ENCODE results near the gene CAVIN2. TPM values are rescaled to one million over a fixed set of nuclear protein-coding genes. Genes with fewer than 3 reads are reported as not detected.
A peak's percentile ranks its signal among the peaks of the same experiment; 100 is the strongest.

The CAVIN2 gene
- total and polyA plus RNA-seq, 2 donors (not counting 3 experiments of a cell fraction or from before 2014, with no cell fraction given), result 202 to 260 TPM

DNA sequence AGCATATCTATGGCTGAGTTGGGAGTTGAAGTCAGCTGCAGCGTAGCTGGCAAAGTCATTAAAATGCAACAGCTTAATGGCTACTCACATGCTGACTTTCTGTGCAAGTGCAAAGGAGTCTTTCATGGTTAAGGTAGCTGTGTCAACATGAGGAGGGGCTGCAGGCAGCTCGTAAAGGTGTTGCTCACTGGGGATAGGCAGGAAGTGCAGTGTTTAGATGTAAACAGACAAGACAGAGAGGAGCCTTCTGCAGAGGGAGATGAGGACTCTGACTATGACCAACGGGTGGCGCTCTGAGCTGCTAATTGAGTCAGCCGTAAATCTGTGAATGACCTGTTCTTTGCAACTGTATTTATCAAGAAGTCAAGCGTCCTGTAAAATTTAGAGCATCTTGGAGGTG, 22.3 kb upstream of the CAVIN2 start:
- no peaks in the 10 kb centered on the region for H3K79me2 ChIP-seq (ENCODE audit: control insufficient read depth, insufficient read depth, low read length)
- dilution Hi-C loops (cut with MboI; ENCODE audit: extremely low pct_ligation_motif_present, low sequenced_read_pairs) (no loop called here), intact Hi-C loops (cut with micrococcal nuclease) (loop anchor here (1.0 to 5.0 kb wide), 3 partner anchors 57 to 293 kb away; no protein-coding TSS in a partner anchor)
- FAIRE-seq (no peak), DNase-seq (ENCODE audit: low read depth, low spot score) (peak; percentile 65)
- no TSS peak for BruUV-seq (replicated peaks)
- peaks cover 39% of the 10 kb centered on the region for H3K4me1 ChIP-seq (ENCODE audit: control insufficient read depth, extremely low read depth, insufficient read depth, low read length)
- H4K20me1 ChIP-seq (replicated peaks; ENCODE audit: control insufficient read depth, extremely low read depth, insufficient read depth, low read length), result no peaks in the 10 kb centered on the region
- no peak overlapping the region for H3K9ac ChIP-seq (replicated peaks; ENCODE audit: extremely low read depth, insufficient read depth, low read length)
- no peak overlapping the region for H3K4me3 ChIP-seq (replicated peaks in 1 of 3; ENCODE audit: insufficient read depth in 1 of 3, low read depth in 1 of 3, low read length in 3 of 3)
- no peaks in the 10 kb centered on the region for H3K9me1 ChIP-seq (replicated peaks; ENCODE audit: control insufficient read depth, extremely low read depth, insufficient read depth, low read length)
- no peak overlapping the region for H3K4me2 ChIP-seq (ENCODE audit: insufficient read depth, low read length)
- no peaks in the 10 kb centered on the region for H3K36me3 ChIP-seq (ENCODE audit: control insufficient read depth in 2 of 2, extremely low read depth in 1 of 2, insufficient read depth in 2 of 2, low read length in 2 of 2)
- ChIA-PET CTCF (interaction anchor here (0.6 to 8.9 kb wide), 34 partner anchors 9 to 419 kb away, joined by 3 to 219 read pairs (median 5); partner anchors contain the start of gene CAVIN2), POLR2A (interaction anchor here (1.2 kb wide), 1 partner anchor 293 kb away, joined by 4 read pairs; no protein-coding TSS in a partner anchor)
- TF ChIP-seq POLR2A (IDR thresholded peaks at IDR 0.05; ENCODE audit: low read depth, low read length), result no peak
- TF ChIP-seq, protein P1, sequence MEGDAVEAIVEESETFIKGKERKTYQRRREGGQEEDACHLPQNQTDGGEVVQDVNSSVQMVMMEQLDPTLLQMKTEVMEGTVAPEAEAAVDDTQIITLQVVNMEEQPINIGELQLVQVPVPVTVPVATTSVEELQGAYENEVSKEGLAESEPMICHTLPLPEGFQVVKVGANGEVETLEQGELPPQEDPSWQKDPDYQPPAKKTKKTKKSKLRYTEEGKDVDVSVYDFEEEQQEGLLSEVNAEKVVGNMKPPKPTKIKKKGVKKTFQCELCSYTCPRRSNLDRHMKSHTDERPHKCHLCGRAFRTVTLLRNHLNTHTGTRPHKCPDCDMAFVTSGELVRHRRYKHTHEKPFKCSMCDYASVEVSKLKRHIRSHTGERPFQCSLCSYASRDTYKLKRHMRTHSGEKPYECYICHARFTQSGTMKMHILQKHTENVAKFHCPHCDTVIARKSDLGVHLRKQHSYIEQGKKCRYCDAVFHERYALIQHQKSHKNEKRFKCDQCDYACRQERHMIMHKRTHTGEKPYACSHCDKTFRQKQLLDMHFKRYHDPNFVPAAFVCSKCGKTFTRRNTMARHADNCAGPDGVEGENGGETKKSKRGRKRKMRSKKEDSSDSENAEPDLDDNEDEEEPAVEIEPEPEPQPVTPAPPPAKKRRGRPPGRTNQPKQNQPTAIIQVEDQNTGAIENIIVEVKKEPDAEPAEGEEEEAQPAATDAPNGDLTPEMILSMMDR (IDR thresholded peaks at IDR 0.05; ENCODE audit: extremely low read depth in 1 of 2, insufficient read depth in 1 of 2, low read depth in 1 of 2, low read length in 2 of 2), result peak; percentile 25 to 37
- no peak overlapping the region for H2AFZ ChIP-seq (ENCODE audit: low read depth, low read length)
- no peaks in the 10 kb centered on the region for H3K27me3 ChIP-seq (ENCODE audit: control insufficient read depth in 2 of 2, insufficient read depth in 2 of 2, low read length in 2 of 2)
- H3K27ac ChIP-seq (ENCODE audit: insufficient read depth, low read depth, low read length), result no peak overlapping the region
- no peaks in the 10 kb centered on the region for H3K9me3 ChIP-seq (replicated peaks; ENCODE audit: control insufficient read depth, insufficient read depth, low read length)

DNA sequence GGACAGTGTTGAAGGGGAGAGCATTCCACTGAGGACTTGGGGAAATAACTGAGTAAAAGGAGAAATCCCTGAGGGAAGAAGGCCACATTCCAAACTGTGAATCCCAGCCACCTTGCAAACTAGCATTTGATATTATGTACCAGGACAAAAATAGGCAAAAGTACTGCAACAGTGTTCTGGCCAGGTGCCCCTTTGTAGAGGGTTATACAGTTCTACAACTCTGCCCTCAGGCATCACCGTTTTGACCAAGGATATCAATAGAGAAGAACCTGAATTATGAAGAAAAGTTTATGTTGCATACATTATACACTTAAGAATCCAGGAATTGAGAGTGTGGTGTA, 20.6 kb upstream of the CAVIN2 start:
- DNase-seq (ENCODE audit: low read depth, low spot score), result no peak
- BruUV-seq (replicated peaks), result TSS peak; percentile 54
- Histone ChIP-seq H3K4me3 (replicated peaks in 1 of 3; ENCODE audit: insufficient read depth in 1 of 3, low read depth in 1 of 3, low read length in 3 of 3) (no peak overlapping the region), H3K27me3 (ENCODE audit: control insufficient read depth in 2 of 2, insufficient read depth in 2 of 2, low read length in 2 of 2) (no peaks in the 10 kb centered on the region), H3K4me1 (ENCODE audit: control insufficient read depth, extremely low read depth, insufficient read depth, low read length) (peaks cover 43% of the 10 kb centered on the region), H3K9me3 (replicated peaks; ENCODE audit: control insufficient read depth, insufficient read depth, low read length) (no peaks in the 10 kb centered on the region), H3K79me2 (ENCODE audit: control insufficient read depth, insufficient read depth, low read length) (no peaks in the 10 kb centered on the region), H3K27ac (ENCODE audit: insufficient read depth, low read depth, low read length) (peak overlapping the region; percentile 88), H2AFZ (ENCODE audit: low read depth, low read length) (no peak overlapping the region), H3K36me3 (ENCODE audit: control insufficient read depth in 2 of 2, extremely low read depth in 1 of 2, insufficient read depth in 2 of 2, low read length in 2 of 2) (no peaks in the 10 kb centered on the region), H3K4me2 (ENCODE audit: insufficient read depth, low read length) (peak overlapping the region; percentile 29), H4K20me1 (replicated peaks; ENCODE audit: control insufficient read depth, extremely low read depth, insufficient read depth, low read length) (no peaks in the 10 kb centered on the region), H3K9ac (replicated peaks; ENCODE audit: extremely low read depth, insufficient read depth, low read length) (peak overlapping the region; percentile 41), H3K9me1 (replicated peaks; ENCODE audit: control insufficient read depth, extremely low read depth, insufficient read depth, low read length) (no peaks in the 10 kb centered on the region)
- TF ChIP-seq, protein P1 (IDR thresholded peaks at IDR 0.05; ENCODE audit: extremely low read depth in 1 of 2, insufficient read depth in 1 of 2, low read depth in 1 of 2, low read length in 2 of 2), result no peak
- TF ChIP-seq JUN (IDR thresholded peaks at IDR 0.05; ENCODE audit: borderline replicate concordance, insufficient read depth, insufficient read length, low read depth) (no peak), POLR2A (IDR thresholded peaks at IDR 0.05; ENCODE audit: low read depth, low read length) (no peak), EZH2 (IDR thresholded peaks at IDR 0.05; ENCODE audit: borderline replicate concordance, low read depth, low read length, severe bottlenecking) (no peak), MYC (IDR thresholded peaks at IDR 0.05; ENCODE audit: low read depth, low read length) (no peak), GATA2 (IDR thresholded peaks at IDR 0.05; ENCODE audit: insufficient read depth, insufficient read length, low read depth, low read length) (no peak), FOS (IDR thresholded peaks at IDR 0.05; ENCODE audit: borderline replicate concordance, insufficient read depth, low read length) (no peak), POLR2AphosphoS5 (IDR thresholded peaks at IDR 0.05; ENCODE audit: insufficient read depth, low read depth, low read length) (no peak)
- TF ChIP-seq, protein P2, sequence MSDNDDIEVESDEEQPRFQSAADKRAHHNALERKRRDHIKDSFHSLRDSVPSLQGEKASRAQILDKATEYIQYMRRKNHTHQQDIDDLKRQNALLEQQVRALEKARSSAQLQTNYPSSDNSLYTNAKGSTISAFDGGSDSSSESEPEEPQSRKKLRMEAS (IDR thresholded peaks at IDR 0.05; ENCODE audit: insufficient read depth, insufficient read length), result no peak
- ChIA-PET POLR2A (interaction anchor here (0.7 to 2.7 kb wide), 5 partner anchors 9 to 295 kb away, joined by 3 to 9 read pairs (median 3); partner anchors contain the start of gene CAVIN2), CTCF (interaction anchor here (2.0 to 8.9 kb wide), 3 partner anchors 21 to 294 kb away, joined by 8 to 219 read pairs (median 15); partner anchors contain the start of gene CAVIN2)
- intact Hi-C loops (cut with micrococcal nuclease) (loop anchor here (1.0 to 5.0 kb wide), 6 partner anchors 10 to 160 kb away; partner anchors contain the start of gene CAVIN2), dilution Hi-C loops (cut with MboI; ENCODE audit: extremely low pct_ligation_motif_present, low sequenced_read_pairs) (no loop called here)
- no peak for FAIRE-seq
